Panc1 (cell line): ENCODE data around the gene SMIM13. TPM values are rescaled to one million over a fixed set of nuclear protein-coding genes. Genes with fewer than 3 reads are reported as not detected.

Experiments
- ATAC-seq: fragments of 200-7000 bp; cut with Tn5 transposase; 2 replicates; pipeline ENCODE4 v1.9.1; 2020; ENCODE audit warnings: mild to moderate bottlenecking, moderate library complexity
- BruUV-seq: library from RNA; stranded (reverse); fragments of 400-500 nt; replicated peaks from 2 replicates; lab custom pipeline; 2021; lab: Mats Ljungman, UMichigan
- CTCF ChIA-PET: fragments of 300-600 bp; sonication (Branson Sonifier 250); formaldehyde crosslinking; loops from one replicate; lab custom pipeline; 2022; ENCODE audit warnings: antibody characterized with exemption; lab: Charles Lee
- POLR2A ChIA-PET: fragments of 300-600 bp; sonication (Branson Sonifier 250); formaldehyde crosslinking; loops from one replicate; lab custom pipeline; 2022; ENCODE audit warnings: antibody characterized with exemption; lab: Charles Lee
- DNase-seq: peaks from one replicate; pipeline ENCODE4 v3.0.0-alpha.2; 2010; ENCODE audit warnings: low read depth, low spot score
- H3K27ac ChIP-seq: 2 replicates; pipeline ENCODE4 v1.5.1; 2011; ENCODE audit warnings: mild to moderate bottlenecking, low read length, inconsistent platforms
- H3K27me3 ChIP-seq: fragments of 200-500 bp; sonication (Bioruptor generic); 2 replicates; pipeline ENCODE4 v1.6.0; 2014; ENCODE audit warnings: low read length, inconsistent platforms; ENCODE audit not compliant: control insufficient read depth, insufficient read depth
- H3K36me3 ChIP-seq: fragments of 200-500 bp; sonication (Bioruptor generic); 2 replicates; pipeline ENCODE4 v1.5.1; 2014; ENCODE audit warnings: inconsistent platforms, mild to moderate bottlenecking, low read length, moderate library complexity; ENCODE audit not compliant: control insufficient read depth, insufficient read depth
- H3K4me1 ChIP-seq: 2 replicates; pipeline ENCODE4 v1.5.1; 2011; ENCODE audit warnings: inconsistent platforms, mild to moderate bottlenecking, low read length, moderate library complexity; ENCODE audit not compliant: control insufficient read depth, insufficient read depth
- H3K4me3 ChIP-seq, 2 experiments: 2 replicates each; pipeline ENCODE4 v1.5.1; 2011 to 2012; ENCODE audit warnings: low read depth in 2 of 2, low read length in 2 of 2, mild to moderate bottlenecking in 2 of 2, inconsistent platforms in 1 of 2, moderate library complexity in 1 of 2
- H3K9me3 ChIP-seq: fragments of 200-500 bp; sonication (Bioruptor generic); 2 replicates; pipeline ENCODE4 v1.5.1; 2014; ENCODE audit warnings: low read depth, mild to moderate bottlenecking, inconsistent platforms, low read length, moderate library complexity; ENCODE audit not compliant: control insufficient read depth, insufficient read depth
- CTCF ChIP-seq: fragments of 450-650 bp; IDR thresholded peaks from 2 replicates; pipeline ENCODE4 v1.5.1; 2017; ENCODE audit warnings: mild to moderate bottlenecking
- POLR2AphosphoS5 ChIP-seq: IDR thresholded peaks from 2 replicates; pipeline ENCODE4 v1.6.1; 2012; ENCODE audit warnings: mild to moderate bottlenecking, low read depth, low read length, moderate library complexity
- REST ChIP-seq, 2 experiments: IDR thresholded peaks; 2 replicates each; pipeline ENCODE4 v1.6.1; 2011 to 2012; ENCODE audit warnings: low read depth in 2 of 2, control low read depth in 1 of 2, low read length in 1 of 2, mild to moderate bottlenecking in 1 of 2, moderate library complexity in 1 of 2; ENCODE audit not compliant: insufficient read depth in 1 of 2
- SIN3A ChIP-seq: IDR thresholded peaks from 2 replicates; pipeline ENCODE4 v1.6.1; 2012; ENCODE audit warnings: low read depth, mild to moderate bottlenecking, low read length, moderate library complexity, borderline replicate concordance; ENCODE audit not compliant: insufficient read depth
- TCF7L2 ChIP-seq: IDR thresholded peaks from 2 replicates; pipeline ENCODE4 v1.6.1; 2011; ENCODE audit warnings: mild to moderate bottlenecking, low read depth, low read length, inconsistent platforms
- in situ Hi-C: cut with HindIII; loops from 2 replicates; pipeline ENCODE4 v1.10.0; 2016; ENCODE audit warnings: low sequenced_read_pairs, low pct_unique_long_range_greater_than_20kb
- intact Hi-C: fragments of 100-400 bp; cut with micrococcal nuclease; formaldehyde crosslinking; loops from one replicate; pipeline ENCODE4 v1.10.0; 2022; ENCODE audit not compliant: unreplicated experiment
- total RNA-seq: library from RNA; stranded (reverse); gene quantifications from one replicate; pipeline ENCODE4 v1.2.1, GENCODE V29; 2021; ENCODE audit not compliant: unreplicated experiment

Gene SMIM13
- total RNA-seq, 1 experiment from 2014 or later = 17.6 TPM

- intact Hi-C loops = no loop called here
- no peak for DNase-seq
- Histone ChIP-seq H3K27ac (no peak overlapping the region), H3K4me3 (no peak overlapping the region), H3K9me3 (no peaks in the 10 kb centered on the region), H3K36me3 (no peaks in the 10 kb centered on the region), H3K4me1 (no peaks in the 10 kb centered on the region), H3K27me3 (no peaks in the 10 kb centered on the region)
- BruUV-seq = no TSS peak
- in situ Hi-C loops = no loop called here
- ChIA-PET POLR2A (no interaction called here), CTCF (no interaction called here)
- TF ChIP-seq TCF7L2 = no peak
- TF ChIP-seq REST (IDR thresholded peaks at IDR 0.05; ENCODE audit: insufficient read depth in 1 of 2, low read depth in 2 of 2, low read length in 1 of 2) = no peak
- ATAC-seq = no peak
These were observed 35.2 kb upstream of the SMIM13 start for GRCh38 chr6:11058406-11058805.

- in situ Hi-C loops = no loop called here
- H3K36me3 ChIP-seq = no peaks in the 10 kb centered on the region
- no peak overlapping the region for H3K4me3 ChIP-seq
- intact Hi-C loops = no loop called here
- BruUV-seq = no TSS peak
- H3K9me3 ChIP-seq = no peaks in the 10 kb centered on the region
- no peak for ATAC-seq
- DNase-seq = no peak
- H3K27me3 ChIP-seq = no peaks in the 10 kb centered on the region
- TF ChIP-seq REST (IDR thresholded peaks at IDR 0.05; ENCODE audit: insufficient read depth in 1 of 2, low read depth in 2 of 2, low read length in 1 of 2) (no peak), SIN3A (no peak), POLR2AphosphoS5 (no peak), TCF7L2 (no peak), CTCF (no peak)
- CTCF ChIA-PET = no interaction called here
- H3K27ac ChIP-seq = no peak overlapping the region
- POLR2A ChIA-PET = interaction anchor here (0.5 to 0.7 kb wide), 2 partner anchors 116 to 949 kb away, joined by 5 to 7 read pairs; no protein-coding TSS in a partner anchor
- H3K4me1 ChIP-seq = no peaks in the 10 kb centered on the region
These were observed 31.6 kb upstream of the SMIM13 start for GRCh38 chr6:11062083-11062482.
